ENCODE results near the gene SMPD3.

DNA sequence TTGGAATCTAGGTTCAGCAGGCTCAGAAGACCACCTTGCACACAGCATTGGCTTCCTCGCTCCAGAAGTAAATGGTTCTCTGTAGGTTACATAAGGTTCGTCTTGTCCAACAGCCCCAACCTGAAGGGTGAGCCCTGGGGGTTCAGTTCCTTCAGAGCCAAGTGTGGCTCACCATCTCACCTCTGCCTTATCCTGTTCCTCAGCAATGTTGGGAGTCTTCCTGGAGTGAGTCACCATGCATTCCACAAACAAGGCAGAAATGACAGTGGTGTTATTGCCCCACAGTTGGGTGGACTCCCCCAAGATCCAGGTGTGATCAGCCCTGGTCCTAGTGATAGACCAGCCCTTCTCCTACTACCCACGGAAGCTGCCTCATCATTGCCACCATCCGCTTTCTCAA is 26.8 kb upstream of the SMPD3 start:
- TF ChIP-seq MAX (CRISPR knock-in tag; IDR thresholded peaks at IDR 0.05) (no peak), ZMAT4 (CRISPR knock-in tag; IDR thresholded peaks at IDR 0.05) (no peak), TCF7 (CRISPR knock-in tag; IDR thresholded peaks at IDR 0.05; ENCODE audit: low read depth) (no peak), CTCF (IDR thresholded peaks at IDR 0.05) (no peak), ZNF138 (CRISPR knock-in tag; conservative IDR thresholded peaks at IDR 0.05) (no peak), ELF4 (CRISPR knock-in tag; IDR thresholded peaks at IDR 0.05; ENCODE audit: low read depth) (no peak), ESRRA (CRISPR knock-in tag; IDR thresholded peaks at IDR 0.05; ENCODE audit: borderline replicate concordance) (no peak), USF1 (CRISPR knock-in tag; IDR thresholded peaks at IDR 0.05) (no peak), ZNF425 (CRISPR knock-in tag; conservative IDR thresholded peaks at IDR 0.05) (no peak)
- TF ChIP-seq, protein P1, sequence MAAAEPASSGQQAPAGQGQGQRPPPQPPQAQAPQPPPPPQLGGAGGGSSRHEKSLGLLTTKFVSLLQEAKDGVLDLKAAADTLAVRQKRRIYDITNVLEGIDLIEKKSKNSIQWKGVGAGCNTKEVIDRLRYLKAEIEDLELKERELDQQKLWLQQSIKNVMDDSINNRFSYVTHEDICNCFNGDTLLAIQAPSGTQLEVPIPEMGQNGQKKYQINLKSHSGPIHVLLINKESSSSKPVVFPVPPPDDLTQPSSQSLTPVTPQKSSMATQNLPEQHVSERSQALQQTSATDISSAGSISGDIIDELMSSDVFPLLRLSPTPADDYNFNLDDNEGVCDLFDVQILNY (CRISPR knock-in tag; IDR thresholded peaks at IDR 0.05), result no peak

All from WTC11 (cell line).